Stimulated activated CD4-positive, alpha-beta T cell treated with anti-CD3 and anti-CD28 coated beads, TNF-alpha, amount 100 ng/mL, for 1 hour (primary cell): ENCODE measurements around the gene SNAPC4.
"Not testable (repeated sequence)": the region's sequence is repeated elsewhere in the genome, so short reads cannot be mapped to it uniquely, and the experiment has no call there.

Source experiments
- DNase-seq, 3 donors: peaks; one replicate each; pipeline ENCODE4 v3.0.0-alpha.2; 2020; ENCODE audit warnings: low read depth in 3 of 3, low spot score in 1 of 3

Gene SNAPC4

GRCh38 chr9:136433849-136434579 is 34.0 kb upstream of the SNAPC4 start:
- no peak for DNase-seq

DNA sequence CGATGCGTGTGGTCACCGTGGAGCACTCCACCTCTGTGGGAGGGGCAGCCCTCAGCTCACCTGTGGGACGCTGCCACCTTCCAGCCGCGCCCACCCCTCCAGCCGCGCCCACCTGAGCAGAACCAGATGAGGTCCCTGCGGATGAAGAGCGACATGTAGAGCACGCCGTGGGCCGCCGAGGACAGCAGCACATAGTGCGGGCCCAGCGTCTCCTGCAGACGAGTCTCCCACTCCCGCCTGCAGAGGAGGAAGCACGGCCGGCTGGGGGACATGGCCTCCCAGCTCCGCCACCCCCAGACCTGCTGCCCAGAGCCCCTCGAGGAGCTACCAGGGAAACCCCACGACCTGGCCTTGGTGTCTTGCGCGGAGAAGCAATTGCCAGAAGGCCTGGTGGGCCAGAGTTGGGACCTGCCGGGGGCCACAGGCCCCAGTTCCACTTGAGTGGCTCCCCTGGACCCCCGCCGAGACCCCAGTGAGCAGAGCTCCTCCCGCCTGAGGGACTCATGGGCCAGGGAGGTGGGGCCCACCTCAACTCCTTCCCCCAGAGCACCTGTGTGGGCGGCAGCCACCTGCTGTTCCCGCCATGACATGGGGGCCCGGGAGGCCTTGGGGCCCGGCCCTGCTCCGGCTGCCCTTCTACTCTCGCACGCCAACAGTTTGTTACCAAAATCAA is 33.2 kb upstream of the SNAPC4 start:
- DNase-seq: no peak

DNA sequence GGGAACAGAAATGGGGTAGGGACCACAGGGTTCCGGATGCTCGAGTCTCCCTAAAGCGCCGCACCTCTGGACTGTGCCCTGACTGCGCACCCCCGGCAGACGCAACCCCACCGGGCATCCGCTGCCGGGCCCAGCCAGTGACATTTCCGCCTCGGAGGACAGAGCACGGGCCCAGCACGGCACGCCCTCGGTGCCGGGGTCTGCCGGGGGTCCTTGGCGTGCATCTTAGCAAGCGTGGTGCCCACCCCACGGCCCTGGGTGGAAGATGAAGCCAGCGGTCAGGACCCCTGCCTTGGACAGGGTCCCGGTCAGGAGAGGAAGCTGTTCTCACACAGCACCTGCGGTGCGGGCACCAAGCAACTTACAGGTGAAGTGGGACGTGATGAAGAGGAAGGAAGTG is 32.6 kb upstream of the SNAPC4 start:
- no peak for DNase-seq

DNA sequence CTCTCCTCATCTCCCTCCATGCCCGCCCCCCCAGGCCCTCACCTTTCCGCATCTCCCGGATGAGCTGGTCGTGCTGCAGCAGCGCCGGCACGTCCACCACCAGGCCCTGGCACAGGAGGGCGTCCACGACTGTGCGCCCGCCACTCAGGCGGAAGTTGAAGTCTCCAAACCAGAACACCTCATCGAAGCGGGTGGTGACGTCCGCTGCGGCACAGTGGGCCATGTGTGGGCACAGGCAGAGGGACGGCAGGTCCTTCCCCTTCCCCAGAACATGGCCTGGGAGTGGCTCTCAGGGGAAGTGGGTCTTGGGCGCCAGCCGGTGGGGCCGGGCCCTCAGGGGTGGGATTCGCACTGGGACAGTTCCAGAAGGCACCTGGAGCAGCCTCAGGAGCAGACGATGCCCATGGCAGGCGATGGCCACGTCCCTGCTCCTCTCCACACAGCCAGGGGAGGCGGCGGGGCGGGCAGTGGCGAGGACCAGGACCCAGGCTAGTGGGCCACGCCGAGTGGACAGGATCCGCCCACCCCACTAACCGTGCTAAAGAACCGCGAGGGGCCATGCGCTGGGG is 31.9 kb upstream of the SNAPC4 start:
- DNase-seq: no peak

GRCh38 chr9:136430588-136431234 is 30.7 kb upstream of the SNAPC4 start:
- DNase-seq: no peak

- DNase-seq: no peak
These were observed 29.9 kb upstream of the SNAPC4 start for GRCh38 chr9:136429683-136430491.

DNA sequence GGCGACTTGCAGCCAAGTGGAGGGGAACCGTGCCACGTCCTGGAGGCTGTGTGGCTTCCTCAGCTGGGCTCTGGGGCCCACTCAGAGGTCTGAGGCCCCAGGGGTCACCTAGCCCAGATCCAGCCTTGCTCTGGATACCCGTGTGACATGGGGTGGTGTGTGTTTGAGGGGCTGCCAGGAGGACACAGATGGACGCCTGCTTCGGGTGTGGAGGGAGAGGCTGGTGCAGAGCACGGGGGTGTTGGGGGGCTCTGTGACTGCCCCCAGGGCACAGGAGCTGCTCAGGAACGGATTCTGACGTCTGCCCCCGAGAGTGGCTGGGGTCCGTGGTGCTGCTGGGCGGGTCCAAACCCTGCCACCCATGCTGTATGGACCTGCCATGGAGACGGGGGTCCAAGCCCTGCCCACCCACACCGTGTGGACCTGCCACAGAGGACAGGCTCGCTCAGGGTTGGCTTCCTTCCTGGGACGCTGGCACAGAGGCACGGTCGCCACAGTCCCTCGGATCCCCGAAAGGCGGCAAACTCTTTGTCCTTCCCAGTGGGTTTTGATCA is 29.2 kb upstream of the SNAPC4 start:
- DNase-seq: no peak

DNA sequence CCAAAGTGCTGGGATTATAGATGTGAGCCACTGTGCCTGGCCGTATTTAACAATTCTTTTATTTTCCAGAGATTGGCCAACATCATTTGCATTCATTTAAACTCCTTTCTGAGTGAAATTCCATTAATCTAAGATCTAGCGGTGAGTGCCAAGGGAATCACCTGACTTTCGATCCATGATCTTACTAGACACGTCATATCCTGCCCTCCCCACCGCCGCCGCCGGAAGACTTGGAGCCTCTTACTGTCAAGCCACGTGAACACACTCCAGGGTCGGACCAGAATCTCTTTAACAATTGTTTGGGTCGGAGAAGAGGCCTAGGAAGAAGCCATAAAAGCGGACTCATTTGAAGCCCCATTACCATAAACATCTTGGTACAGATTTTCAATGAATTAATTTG is 26.8 kb upstream of the SNAPC4 start:
- DNase-seq: no peak

DNA sequence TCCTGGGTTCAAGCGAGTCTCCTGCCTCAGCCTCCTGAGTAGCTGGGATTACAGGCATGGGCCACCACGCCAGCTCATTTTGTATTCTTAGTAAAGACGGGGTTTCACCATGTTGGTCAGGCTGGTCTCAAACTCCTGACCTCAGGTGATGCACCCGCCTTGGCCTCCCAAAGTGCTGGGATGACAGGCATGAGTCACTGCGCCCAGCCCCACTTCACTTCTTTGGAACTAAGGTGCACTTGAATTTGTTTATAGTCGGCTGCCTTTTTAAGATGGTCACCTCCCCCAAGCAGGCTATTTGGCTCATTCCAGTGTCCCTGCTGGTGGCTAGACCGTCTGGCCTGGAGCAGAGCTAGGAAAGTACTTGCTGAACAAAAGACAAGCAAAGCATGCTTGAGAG is 25.4 kb upstream of the SNAPC4 start:
- DNase-seq: not testable (repeated sequence)

GRCh38 chr9:136424750-136425362 is 24.9 kb upstream of the SNAPC4 start:
- no peak for DNase-seq

DNA sequence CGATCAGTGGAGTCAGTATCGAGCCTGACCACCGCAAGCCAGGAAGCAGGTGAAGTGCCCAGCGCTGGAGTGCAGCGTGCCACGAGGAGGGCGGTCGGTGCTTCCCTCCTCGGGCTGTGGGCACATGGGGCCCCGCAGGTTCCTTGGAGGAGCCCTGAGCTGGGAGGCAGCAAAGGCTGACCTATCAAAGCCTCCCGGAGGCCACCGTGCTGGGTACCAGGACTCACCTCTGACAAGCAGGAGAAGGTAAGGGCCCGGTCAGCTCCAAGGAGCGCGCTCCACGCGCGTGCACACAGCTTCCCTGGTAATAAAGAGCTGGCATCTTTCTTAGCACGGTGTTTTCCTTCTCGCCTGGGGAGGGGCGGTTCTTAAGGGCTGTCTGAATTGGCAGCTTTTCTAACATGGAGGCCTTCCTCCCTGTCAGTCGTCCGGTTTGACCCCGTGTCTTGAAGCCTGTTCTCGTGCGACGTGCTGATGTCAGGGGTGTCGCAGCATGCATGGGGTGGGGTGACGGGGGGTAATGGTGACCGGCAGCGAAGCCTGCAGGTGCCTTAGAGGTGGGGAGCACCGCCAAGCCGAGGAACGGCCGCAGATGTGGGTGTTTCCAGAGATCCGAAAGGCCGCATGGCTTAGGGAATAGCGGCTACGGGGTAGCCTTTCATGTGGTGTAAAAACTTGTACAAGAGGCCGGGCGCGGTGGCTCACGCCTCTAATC is 23.6 kb upstream of the SNAPC4 start:
- no peak for DNase-seq

DNA sequence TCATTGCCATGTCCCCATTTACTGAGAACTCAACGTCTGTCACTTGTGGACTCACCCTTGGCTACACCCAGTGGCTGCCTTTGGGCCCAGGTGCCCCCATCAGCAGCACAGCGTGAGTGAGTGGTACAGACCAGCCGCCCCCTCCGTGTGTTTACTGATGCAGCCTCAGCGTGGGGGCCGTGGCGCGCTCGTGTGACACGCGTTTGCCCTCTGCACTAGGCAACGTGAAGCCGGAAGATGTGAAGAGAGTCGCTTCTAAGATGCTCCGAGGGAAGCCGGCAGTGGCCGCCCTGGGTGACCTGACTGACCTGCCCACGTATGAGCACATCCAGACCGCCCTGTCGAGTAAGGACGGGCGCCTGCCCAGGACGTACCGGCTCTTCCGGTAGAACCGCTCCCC is 22.9 kb upstream of the SNAPC4 start:
- DNase-seq: no peak

GRCh38 chr9:136421791-136422190 is 21.8 kb upstream of the SNAPC4 start:
- no peak for DNase-seq

GRCh38 chr9:136419092-136419420 is 19.1 kb upstream of the SNAPC4 start:
- no peak for DNase-seq

DNA sequence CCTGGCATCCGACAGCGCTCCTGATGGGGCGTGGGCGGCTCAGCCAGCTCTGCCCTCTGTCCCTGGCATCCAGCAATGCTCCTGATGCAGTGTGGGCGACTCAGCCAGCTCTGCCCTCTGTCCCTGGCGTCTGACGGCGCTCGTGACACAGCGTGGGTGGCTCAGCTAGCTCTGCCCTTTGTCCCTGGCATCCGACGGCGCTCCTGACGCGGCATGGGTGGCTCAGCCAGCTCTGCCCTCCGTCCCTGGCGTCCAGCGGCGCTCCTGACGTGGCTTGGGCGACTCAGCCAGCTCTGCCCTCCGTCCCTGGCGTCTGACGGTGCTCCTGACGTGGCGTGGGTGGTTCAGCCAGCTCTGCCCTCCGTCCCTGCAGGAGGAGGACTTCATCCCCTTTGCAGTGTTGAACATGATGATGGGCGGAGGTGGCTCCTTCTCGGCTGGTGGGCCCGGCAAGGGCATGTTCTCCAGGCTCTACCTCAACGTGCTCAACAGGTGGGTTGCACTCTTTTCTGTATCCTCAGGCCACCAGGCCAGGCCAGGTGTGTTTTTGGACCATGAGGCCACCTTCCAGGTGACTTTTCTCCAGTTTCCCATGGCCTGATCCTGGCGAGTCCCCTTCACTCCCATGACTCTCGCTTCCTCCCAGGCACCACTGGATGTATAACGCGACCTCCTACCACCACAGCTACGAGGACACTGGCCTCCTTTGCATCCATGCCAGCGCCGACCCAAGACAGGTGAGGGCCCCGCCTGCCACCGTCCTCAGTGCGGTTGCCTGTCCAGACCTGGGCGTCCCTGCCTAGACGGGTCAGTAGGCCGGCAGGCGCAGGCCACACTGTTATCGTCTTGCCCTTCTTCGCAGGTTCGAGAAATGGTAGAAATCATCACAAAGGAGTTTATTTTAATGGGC is 18.5 kb upstream of the SNAPC4 start:
- no peak for DNase-seq

GRCh38 chr9:136416914-136417313 is 16.9 kb upstream of the SNAPC4 start:
- DNase-seq: no peak

DNA sequence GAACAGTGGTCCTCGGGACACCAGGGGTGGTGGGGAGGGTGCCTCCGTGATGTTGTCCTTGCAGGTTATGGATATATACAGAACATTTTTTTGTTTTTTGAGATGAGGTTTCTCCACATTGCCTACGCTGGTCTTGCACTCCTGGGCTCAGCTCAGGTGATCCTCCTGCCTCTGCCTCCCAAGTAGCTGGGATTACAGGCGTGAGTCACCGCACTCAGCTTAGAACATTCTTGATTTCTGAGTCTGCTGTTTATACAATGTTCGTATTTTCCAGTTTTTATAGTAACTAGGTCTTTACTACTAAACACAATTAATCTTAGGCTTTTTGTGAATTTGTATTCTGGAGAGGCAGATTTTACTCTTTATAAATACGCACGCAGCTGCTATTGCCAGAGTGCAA is 16.5 kb upstream of the SNAPC4 start:
- no peak for DNase-seq

GRCh38 chr9:136412962-136413361 is 13.0 kb upstream of the SNAPC4 start:
- no peak for DNase-seq

GRCh38 chr9:136411378-136411777 is 11.4 kb upstream of the SNAPC4 start:
- no peak for DNase-seq
